ENCODE data around the gene LCN10. TPM values are rescaled to one million over a fixed set of nuclear protein-coding genes. Genes with fewer than 3 reads are reported as not detected.

LCN10 gene
- total and polyA plus RNA-seq, 5 donors from 2014 or later = 0.30 to 3.9 (median 2.6) TPM

DNA sequence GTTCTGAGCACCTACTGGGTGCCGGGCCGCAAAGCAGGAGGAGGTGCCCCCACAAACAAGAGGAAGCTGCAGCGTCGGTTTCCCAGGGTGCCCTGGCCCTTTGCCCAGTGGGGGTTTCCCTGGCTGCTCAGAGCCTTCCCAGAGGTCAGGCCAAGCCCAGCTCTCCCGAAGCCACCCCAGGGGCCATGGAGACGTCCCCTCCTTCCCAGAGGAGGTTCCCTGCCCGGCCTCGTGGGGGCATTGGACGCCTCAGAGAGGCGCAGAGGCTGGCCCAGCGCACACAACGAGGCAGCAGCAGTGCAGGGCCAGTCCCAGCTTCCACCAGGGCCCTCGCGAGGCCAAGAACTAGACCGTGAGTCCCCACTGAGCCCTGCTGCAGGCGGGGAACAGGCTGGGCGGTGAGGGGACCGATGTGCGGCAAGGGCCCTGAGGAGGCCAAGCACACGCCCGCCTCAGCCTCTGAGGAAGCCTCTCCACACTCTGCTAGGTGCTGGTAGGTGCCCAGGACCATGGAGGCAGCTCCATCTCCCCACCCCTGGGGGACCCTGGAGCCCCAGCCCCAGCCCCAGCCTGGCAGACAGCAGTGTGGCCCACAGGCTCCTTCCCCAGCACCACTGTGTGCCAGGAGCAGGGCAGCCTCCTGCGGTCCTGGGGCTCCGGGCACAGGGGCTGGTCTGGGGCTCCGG lies 23.4 kb downstream of the LCN10 start:
- H3K36me3 ChIP-seq (ENCODE audit: control insufficient read depth, insufficient read depth, low read length) = peaks cover 18% of the 10 kb centered on the region
- no peaks in the 10 kb centered on the region for H3K4me1 ChIP-seq (ENCODE audit: control insufficient read depth, insufficient read depth, low read length, poor library complexity, severe bottlenecking)
- Mint-ChIP-seq H3K4me1 (peaks cover 0 to 13% (median 2%) of the 10 kb centered on the region in 4 donors), H3K9me3 (no peaks in the 10 kb centered on the region), H3K4me3 (no peak overlapping the region), H3K27ac (no peak overlapping the region), H3K36me3 (peaks cover 11% of the 10 kb centered on the region), H3K27me3 (peaks cover 6% of the 10 kb centered on the region)
- ATAC-seq (ENCODE audit: low read depth in 2 of 2) (peak in 1 of 2 donors; percentile 13), DNase-seq (no peak)
- no peaks in the 10 kb centered on the region for H3K9me3 ChIP-seq (ENCODE audit: control insufficient read depth in 2 of 2, low read length in 2 of 2)
- no peak overlapping the region for H3K4me3 ChIP-seq (ENCODE audit: low read depth, low read length)
- no peak overlapping the region for H3K27ac ChIP-seq (ENCODE audit: insufficient read depth, low read length, poor library complexity, severe bottlenecking)
- no peaks in the 10 kb centered on the region for H3K27me3 ChIP-seq (ENCODE audit: control insufficient read depth, insufficient read depth, low read length)

DNA sequence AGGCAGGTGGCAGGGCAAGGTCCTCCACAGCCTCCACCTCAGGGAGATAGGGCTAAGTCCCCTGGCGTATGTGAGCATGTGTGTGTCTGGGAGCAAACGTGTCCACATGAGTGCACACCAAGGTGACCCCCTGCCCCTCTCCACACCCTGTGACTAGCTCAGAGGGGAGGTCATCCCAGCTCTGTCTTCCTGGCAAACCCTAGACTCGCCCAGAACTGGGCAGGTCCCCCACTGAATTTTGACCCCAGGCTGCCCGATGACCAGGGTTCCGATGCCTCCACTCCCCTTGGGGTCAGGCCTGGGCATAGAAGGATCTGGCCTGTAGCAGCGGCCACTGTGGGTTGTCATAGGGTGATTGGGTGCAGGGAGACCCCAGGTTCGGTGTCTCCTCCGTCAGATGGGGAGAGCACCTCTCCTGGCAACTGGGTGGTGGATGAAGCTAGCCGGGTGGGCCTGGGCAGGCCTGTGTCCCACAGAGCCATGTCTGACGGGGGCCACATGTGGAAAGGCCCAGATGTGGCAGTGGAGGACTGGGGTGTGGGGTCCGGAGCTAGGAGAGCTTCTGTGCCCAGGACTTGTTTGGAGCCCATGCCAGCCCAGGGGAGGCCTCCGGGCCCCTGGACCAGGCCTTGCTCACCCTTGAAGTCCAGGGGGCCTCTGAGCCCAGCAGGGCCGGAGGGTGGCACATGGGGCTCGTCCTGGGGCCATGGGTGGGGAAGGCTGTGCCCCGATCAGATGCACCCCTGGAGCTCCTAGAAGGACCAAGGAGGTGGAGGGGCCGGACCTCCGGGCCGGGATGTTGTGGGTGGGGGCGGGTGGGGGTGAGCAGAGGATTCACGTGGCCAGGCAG lies 24.2 kb downstream of the LCN10 start:
- Histone ChIP-seq H3K27me3 (ENCODE audit: control insufficient read depth, insufficient read depth, low read length) (no peaks in the 10 kb centered on the region), H3K9me3 (ENCODE audit: control insufficient read depth in 2 of 2, low read length in 2 of 2) (no peaks in the 10 kb centered on the region), H3K27ac (ENCODE audit: insufficient read depth, low read length, poor library complexity, severe bottlenecking) (no peak overlapping the region), H3K4me1 (ENCODE audit: control insufficient read depth, insufficient read depth, low read length, poor library complexity, severe bottlenecking) (no peaks in the 10 kb centered on the region), H3K36me3 (ENCODE audit: control insufficient read depth, insufficient read depth, low read length) (peaks cover 11% of the 10 kb centered on the region), H3K4me3 (ENCODE audit: low read depth, low read length) (no peak overlapping the region)
- no peak for DNase-seq
- Mint-ChIP-seq H3K4me3 (no peak overlapping the region), H3K4me1 (peaks cover 0 to 7% (median 1%) of the 10 kb centered on the region in 4 donors), H3K36me3 (peaks cover 3% of the 10 kb centered on the region), H3K27me3 (peaks cover 6% of the 10 kb centered on the region), H3K9me3 (no peaks in the 10 kb centered on the region), H3K27ac (no peak overlapping the region)
- no peak for ATAC-seq (ENCODE audit: low read depth in 2 of 2)

DNA sequence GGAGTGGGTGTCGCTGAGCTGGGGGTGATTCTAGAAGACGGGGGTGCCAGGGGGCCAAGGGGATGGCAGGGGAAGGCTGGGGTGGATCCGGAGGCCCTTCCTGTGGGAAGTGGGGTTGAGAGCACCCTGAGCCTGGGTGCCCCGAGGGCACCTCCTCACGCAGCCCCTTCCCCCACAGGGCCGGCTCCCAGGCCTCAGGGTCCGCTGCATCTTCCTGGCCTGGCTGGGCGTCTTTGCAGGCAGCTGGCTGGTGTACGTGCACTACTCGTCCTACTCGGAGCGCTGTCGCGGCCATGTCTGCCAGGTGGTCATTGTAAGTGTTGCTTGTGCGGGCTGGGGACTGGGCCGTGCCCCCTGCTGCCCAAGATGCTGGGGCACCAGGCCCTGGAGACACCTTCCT lies 25.3 kb downstream of the LCN10 start:
- Histone ChIP-seq H3K9me3 (ENCODE audit: control insufficient read depth in 2 of 2, low read length in 2 of 2) (no peaks in the 10 kb centered on the region), H3K27me3 (ENCODE audit: control insufficient read depth, insufficient read depth, low read length) (no peaks in the 10 kb centered on the region), H3K4me1 (ENCODE audit: control insufficient read depth, insufficient read depth, low read length, poor library complexity, severe bottlenecking) (peaks cover 3% of the 10 kb centered on the region), H3K27ac (ENCODE audit: insufficient read depth, low read length, poor library complexity, severe bottlenecking) (no peak overlapping the region), H3K36me3 (ENCODE audit: control insufficient read depth, insufficient read depth, low read length) (peaks cover 2% of the 10 kb centered on the region), H3K4me3 (ENCODE audit: low read depth, low read length) (no peak overlapping the region)
- Mint-ChIP-seq H3K27ac (no peak overlapping the region), H3K27me3 (peaks cover 6% of the 10 kb centered on the region), H3K4me1 (peaks cover 0 to 6% (median 1%) of the 10 kb centered on the region in 4 donors), H3K4me3 (no peak overlapping the region), H3K36me3 (peaks cover 3% of the 10 kb centered on the region), H3K9me3 (no peaks in the 10 kb centered on the region)
- ATAC-seq (ENCODE audit: low read depth in 2 of 2) (no peak), DNase-seq (no peak)

DNA sequence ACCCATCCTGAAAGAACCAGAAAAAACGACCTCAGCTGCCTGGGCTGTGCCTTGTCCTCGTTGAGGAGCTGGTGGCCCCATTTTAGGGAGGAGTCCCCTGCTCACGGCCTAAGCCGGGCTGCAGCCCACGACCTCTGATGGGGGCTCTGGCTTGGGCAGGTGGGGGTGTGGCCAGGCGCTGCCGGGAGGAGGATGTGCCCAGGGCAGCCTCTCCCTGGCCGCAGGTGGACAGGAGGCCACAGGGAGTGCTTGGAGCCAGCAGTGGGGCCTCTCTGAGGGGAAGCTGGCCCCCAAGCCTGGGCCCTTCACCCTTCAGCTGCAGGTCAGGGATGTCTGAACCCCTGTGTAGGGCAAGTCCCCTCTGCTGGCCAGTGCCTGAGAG lies 27.9 kb downstream of the LCN10 start:
- H3K27ac Mint-ChIP-seq = no peak overlapping the region
- no peaks in the 10 kb centered on the region for H3K9me3 Mint-ChIP-seq
- Histone ChIP-seq H3K9me3 (ENCODE audit: control insufficient read depth in 2 of 2, low read length in 2 of 2) (no peaks in the 10 kb centered on the region), H3K4me3 (ENCODE audit: low read depth, low read length) (no peak overlapping the region), H3K27me3 (ENCODE audit: control insufficient read depth, insufficient read depth, low read length) (no peaks in the 10 kb centered on the region), H3K36me3 (ENCODE audit: control insufficient read depth, insufficient read depth, low read length) (no peaks in the 10 kb centered on the region), H3K27ac (ENCODE audit: insufficient read depth, low read length, poor library complexity, severe bottlenecking) (no peak overlapping the region), H3K4me1 (ENCODE audit: control insufficient read depth, insufficient read depth, low read length, poor library complexity, severe bottlenecking) (peaks cover 9% of the 10 kb centered on the region)
- ATAC-seq (ENCODE audit: low read depth in 2 of 2) (no peak), DNase-seq (no peak)
- no peaks in the 10 kb centered on the region for H3K36me3 Mint-ChIP-seq
- peaks cover 24% of the 10 kb centered on the region for H3K27me3 Mint-ChIP-seq
- no peak overlapping the region for H3K4me3 Mint-ChIP-seq
- H3K4me1 Mint-ChIP-seq = peaks cover 0 to 10% (median 0%) of the 10 kb centered on the region in 4 donors

DNA sequence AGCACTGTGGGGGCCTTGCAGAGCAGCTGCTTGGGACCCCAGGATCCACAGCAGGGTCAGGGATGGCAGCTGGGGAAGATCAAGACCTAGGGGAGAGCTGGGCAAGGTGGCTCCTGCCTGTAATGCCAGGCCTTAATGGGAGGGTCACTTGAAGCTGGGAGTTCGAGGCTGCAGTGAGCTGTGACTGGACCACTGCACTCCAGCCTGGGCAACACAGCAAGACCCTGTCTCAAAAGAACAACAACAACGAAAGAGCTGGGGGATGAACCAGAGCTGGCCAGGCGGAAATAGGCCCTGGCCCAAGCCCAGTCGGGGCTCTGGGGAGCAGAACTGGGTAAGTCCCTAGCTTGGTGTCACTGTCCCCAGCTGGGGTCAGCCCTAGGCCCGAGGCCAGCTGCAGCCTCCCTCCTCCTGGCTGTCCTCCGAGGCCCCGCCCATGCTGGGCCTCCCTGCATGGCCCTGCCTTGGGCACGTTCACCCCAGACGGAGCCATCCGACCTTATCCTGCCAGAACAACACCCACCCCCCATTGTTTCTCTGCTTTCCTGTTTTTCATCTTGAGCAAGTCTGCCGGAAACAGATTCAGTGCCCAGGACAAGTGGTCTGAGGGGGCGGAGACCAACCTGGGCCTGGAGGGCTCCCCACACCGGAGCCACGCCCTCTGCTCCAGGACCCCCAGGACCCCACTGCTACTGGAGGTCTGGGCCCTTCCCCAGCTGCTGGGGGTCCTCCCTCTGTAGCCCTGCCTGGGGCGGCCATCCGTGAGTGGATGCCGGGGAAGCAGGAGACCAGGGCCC lies 28.4 kb downstream of the LCN10 start:
- Histone ChIP-seq H3K27me3 (ENCODE audit: control insufficient read depth, insufficient read depth, low read length) (no peaks in the 10 kb centered on the region), H3K36me3 (ENCODE audit: control insufficient read depth, insufficient read depth, low read length) (no peaks in the 10 kb centered on the region), H3K27ac (ENCODE audit: insufficient read depth, low read length, poor library complexity, severe bottlenecking) (no peak overlapping the region), H3K4me1 (ENCODE audit: control insufficient read depth, insufficient read depth, low read length, poor library complexity, severe bottlenecking) (peaks cover 9% of the 10 kb centered on the region), H3K9me3 (ENCODE audit: control insufficient read depth in 2 of 2, low read length in 2 of 2) (no peaks in the 10 kb centered on the region), H3K4me3 (ENCODE audit: low read depth, low read length) (no peak overlapping the region)
- Mint-ChIP-seq H3K27me3 (peaks cover 26% of the 10 kb centered on the region), H3K36me3 (no peaks in the 10 kb centered on the region), H3K4me3 (no peak overlapping the region), H3K9me3 (no peaks in the 10 kb centered on the region), H3K27ac (no peak overlapping the region), H3K4me1 (peaks cover 0 to 10% (median 0%) of the 10 kb centered on the region in 4 donors)
- DNase-seq = no peak
- ATAC-seq (ENCODE audit: low read depth in 2 of 2) = no peak

DNA sequence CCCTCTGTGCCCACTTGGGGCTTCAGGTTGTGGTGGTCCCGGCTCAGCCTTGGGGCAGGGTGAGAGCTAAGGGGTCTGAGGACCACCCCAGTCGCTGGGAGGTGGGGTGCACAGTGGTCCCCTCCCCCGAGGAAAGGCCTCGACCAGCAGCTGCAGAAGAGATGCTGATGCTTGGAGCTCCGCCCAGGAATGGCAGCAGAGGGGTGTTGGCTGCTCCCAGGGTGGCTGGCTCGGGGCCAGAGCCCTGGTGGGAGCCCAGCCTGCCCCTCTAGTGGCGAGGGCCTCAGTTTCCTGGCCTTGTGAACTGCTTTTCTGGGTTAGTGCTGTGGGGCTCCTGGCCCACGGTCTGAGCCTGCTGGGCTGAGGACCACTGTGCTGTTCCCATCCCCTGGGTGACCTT lies 29.2 kb downstream of the LCN10 start:
- H3K9me3 ChIP-seq (ENCODE audit: control insufficient read depth in 2 of 2, low read length in 2 of 2) = no peaks in the 10 kb centered on the region
- no peak overlapping the region for H3K27ac ChIP-seq (ENCODE audit: insufficient read depth, low read length, poor library complexity, severe bottlenecking)
- no peak overlapping the region for H3K4me3 ChIP-seq (ENCODE audit: low read depth, low read length)
- ATAC-seq (ENCODE audit: low read depth in 2 of 2) = no peak
- Mint-ChIP-seq H3K27ac (no peak overlapping the region), H3K9me3 (no peaks in the 10 kb centered on the region), H3K36me3 (no peaks in the 10 kb centered on the region), H3K27me3 (peaks cover 30% of the 10 kb centered on the region), H3K4me1 (peaks cover 0 to 9% (median 0%) of the 10 kb centered on the region in 4 donors), H3K4me3 (no peak overlapping the region)
- no peak for DNase-seq
- no peaks in the 10 kb centered on the region for H3K27me3 ChIP-seq (ENCODE audit: control insufficient read depth, insufficient read depth, low read length)
- no peaks in the 10 kb centered on the region for H3K36me3 ChIP-seq (ENCODE audit: control insufficient read depth, insufficient read depth, low read length)
- H3K4me1 ChIP-seq (ENCODE audit: control insufficient read depth, insufficient read depth, low read length, poor library complexity, severe bottlenecking) = peaks cover 9% of the 10 kb centered on the region

DNA sequence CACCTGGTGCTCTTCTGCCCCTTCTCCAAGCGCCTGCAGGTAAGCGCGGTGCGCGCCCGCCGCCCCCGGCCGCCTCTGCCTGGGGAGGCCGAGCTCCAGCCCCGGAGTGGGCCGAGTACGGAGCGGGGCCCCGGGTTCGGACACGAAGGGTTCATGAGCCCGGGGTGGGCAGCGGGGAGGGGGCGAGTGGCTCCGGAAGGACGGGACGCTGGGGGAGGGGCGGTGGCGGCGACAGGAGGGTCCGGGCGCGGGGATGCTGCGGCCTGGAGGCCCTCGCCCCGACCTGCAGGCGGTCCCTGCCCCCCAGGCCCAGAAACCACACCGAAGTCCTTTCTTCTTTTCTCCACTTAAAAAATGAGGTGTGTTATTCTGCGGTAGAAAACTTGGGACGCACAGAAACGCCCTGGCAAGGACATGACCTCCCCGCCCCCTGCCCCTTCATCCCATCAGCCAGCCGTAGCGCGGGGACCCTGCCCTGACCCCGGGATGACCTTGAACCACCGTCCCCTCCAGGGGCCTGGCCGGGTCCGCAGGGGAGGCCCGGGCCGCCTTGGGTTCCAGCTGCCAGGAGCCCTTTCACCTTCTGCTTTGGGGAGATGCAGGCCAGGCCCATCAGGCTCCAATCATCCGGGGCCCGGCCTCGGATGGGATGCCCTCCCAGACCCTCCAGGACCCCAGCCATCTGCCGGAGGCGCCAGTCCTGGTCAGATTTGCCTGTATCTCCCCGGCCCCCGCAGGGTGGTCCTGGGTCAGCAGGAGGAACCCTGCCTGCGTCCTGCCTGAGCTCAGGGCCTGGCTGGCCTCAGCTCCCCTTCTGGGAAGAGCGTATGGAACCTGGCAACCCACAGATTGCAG lies 29.8 kb downstream of the LCN10 start:
- no peaks in the 10 kb centered on the region for H3K9me3 Mint-ChIP-seq
- H3K4me1 ChIP-seq (ENCODE audit: control insufficient read depth, insufficient read depth, low read length, poor library complexity, severe bottlenecking) = peaks cover 9% of the 10 kb centered on the region
- H3K4me3 Mint-ChIP-seq = no peak overlapping the region
- DNase-seq (no peak), ATAC-seq (ENCODE audit: low read depth in 2 of 2) (no peak)
- H3K27ac ChIP-seq (ENCODE audit: insufficient read depth, low read length, poor library complexity, severe bottlenecking) = no peak overlapping the region
- H3K4me3 ChIP-seq (ENCODE audit: low read depth, low read length) = no peak overlapping the region
- peaks cover 30% of the 10 kb centered on the region for H3K27me3 Mint-ChIP-seq
- H3K4me1 Mint-ChIP-seq = peaks cover 0 to 7% (median 0%) of the 10 kb centered on the region in 4 donors
- no peaks in the 10 kb centered on the region for H3K9me3 ChIP-seq (ENCODE audit: control insufficient read depth in 2 of 2, low read length in 2 of 2)
- H3K27me3 ChIP-seq (ENCODE audit: control insufficient read depth, insufficient read depth, low read length) = no peaks in the 10 kb centered on the region
- H3K36me3 ChIP-seq (ENCODE audit: control insufficient read depth, insufficient read depth, low read length) = no peaks in the 10 kb centered on the region
- no peaks in the 10 kb centered on the region for H3K36me3 Mint-ChIP-seq
- H3K27ac Mint-ChIP-seq = no peak overlapping the region
